Stimulated activated CD4-positive, alpha-beta T cell treated with anti-CD3 and anti-CD28 coated beads, Interleukin-12 subunit alpha, Interleukin-12 subunit beta, amount 100 ng/mL, for 24 hours (primary cell): ENCODE measurements around the gene ALCAM.

Experiments used
- DNase-seq, 2 experiments: peaks; one replicate each; pipeline ENCODE4 v3.0.0-alpha.2; 2020; ENCODE audit warnings: low read depth in 2 of 2

The ALCAM gene

DNA sequence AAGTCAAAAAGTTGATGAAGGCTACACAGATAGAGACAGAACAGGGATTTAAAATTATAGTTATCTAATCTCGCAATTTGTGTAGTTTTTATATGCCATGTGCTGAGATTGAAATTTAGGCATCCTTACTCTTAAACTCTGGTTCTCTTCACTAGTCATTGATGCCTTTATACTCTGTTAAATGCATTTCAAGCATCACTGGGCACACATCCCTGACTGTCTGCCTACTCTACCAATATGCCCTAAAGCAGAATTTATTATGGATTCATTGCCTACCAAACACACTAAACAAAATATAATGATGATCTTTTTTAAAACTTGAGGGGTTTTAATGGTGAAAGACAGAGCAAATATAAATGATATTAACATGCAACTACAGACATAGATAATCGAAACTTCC is 10.3 kb upstream of the ALCAM start:
- no peak for DNase-seq

- no peak for DNase-seq
Observed at GRCh38 chr3:105356988-105357387, 9.7 kb upstream of the ALCAM start.

GRCh38 chr3:105359098-105359762 is 7.5 kb upstream of the ALCAM start:
- DNase-seq = no peak

DNA sequence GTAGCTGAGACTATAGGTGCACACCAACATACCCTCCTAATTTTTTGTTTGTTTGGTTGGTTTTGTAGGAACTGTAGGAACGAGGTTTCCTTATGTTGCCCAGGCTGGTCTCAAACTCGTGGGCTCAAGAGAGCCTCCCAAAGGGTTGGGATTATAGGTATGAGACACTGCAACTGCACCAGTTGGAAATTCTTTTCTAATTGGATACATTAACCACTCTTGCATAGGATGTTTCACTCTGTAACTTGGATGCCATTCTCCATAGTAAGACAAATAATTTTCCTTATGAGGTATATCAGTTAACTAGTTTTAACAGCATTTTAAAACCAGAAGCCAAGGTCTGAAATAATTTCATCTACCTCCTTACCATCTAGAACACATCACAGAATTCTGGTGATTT is 6.7 kb upstream of the ALCAM start:
- no peak for DNase-seq

- no peak for DNase-seq
Observed at GRCh38 chr3:105362021-105362665, 4.6 kb upstream of the ALCAM start.

- no peak for DNase-seq
Observed at GRCh38 chr3:105364128-105364527, 2.6 kb upstream of the ALCAM start.

DNA sequence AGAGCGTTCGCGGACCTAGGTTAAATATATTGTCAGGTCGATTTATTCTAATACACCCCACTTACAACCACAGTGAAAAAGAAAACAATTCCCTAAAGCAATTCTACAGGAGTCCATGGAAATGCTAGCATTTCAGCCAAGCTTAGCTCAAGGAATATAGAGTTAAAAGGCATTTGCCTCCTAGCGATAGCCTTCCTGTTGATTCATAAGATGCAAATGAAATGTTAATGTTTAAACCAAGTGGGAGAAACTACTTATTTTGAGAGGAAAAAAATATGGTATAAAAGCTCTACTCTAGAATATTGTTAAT is 1.7 kb upstream of the ALCAM start:
- DNase-seq = no peak

- DNase-seq = no peak
Observed at GRCh38 chr3:105365391-105366325, 1.1 kb upstream of the ALCAM start.

- peak; percentile 1 to 16 for DNase-seq
Observed at GRCh38 chr3:105367063-105367405, 325 bp downstream of the ALCAM start.

DNA sequence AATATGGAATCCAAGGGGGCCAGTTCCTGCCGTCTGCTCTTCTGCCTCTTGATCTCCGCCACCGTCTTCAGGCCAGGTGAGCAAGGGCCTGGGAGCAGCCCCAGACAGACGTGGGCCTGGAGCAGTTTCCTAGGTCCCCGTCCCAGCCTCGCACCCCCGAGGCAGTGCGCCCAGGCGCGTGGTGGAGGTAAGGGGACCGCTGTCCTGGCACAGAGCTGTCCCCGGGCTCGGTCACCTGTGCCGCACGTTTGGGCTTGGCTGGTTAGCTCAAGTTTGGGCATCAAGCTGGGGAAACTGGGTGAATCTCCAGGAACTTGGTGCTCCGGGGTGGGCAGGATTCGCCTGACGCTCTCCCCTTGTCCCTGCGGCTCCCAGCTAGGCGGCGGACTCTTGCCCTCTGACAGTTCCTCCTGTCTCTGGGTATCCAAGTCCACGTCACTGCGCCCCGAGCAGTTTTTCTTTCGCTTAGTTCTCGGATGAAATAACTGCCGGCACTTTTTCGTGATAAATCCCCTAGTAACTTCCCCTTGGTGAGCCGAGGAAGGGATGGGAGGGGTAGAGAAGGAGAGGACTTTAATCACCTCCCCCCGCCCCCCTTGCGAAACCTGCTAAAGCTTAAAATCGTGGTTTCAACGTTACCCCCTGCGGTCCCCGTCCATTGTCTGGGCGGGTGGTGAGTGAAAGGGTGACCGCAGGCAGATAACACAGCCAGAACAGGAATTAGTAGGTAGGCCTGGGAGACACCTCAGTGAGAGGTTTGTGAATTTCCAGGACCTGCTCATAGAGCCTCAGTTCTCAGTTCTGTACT is 901 bp downstream of the ALCAM start:
- DNase-seq = peak; percentile 33 to 83

GRCh38 chr3:105368566-105369499 is 2.1 kb downstream of the ALCAM start:
- DNase-seq = peak; percentile 40 to 67

DNA sequence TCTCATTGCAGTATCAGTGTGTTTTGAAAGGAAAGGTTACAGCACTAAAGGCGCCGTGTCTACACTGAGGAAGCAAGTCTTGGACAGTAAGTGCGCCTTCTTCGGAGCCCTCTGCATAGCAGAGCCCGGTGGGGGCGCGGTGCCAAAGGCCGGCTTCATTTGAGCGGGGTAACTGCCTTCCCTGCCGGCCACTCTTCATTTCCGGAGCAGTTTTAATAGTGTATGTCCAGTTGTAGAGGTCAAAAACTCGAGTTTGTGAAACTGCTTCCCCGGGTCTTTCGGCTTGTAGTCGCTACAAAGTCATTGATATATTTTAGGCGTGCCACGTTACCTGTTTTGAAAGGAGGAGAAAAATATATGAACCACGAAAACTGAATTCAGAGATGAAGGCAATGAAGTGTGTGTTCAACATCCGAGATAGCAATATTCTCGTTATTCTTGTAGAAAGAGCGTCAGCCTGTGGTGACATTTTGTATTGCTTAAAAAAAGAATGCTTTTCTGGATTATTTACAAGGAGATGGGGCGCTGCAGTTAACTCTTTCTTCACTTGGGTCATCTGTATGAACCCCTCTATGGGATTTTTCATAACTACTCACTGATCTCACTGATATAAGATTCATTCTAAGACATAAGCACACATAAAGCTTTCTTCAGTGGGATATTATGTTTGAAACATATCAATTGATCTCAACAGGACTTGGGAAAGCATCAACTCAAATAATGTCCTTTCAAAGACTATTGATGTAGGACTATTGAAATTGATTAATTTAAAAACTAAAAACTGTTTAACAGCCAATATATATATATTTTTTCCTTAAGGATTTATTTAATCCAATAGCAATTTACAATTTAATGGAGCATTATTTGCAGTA is 3.0 kb downstream of the ALCAM start:
- DNase-seq = peak in 1 of 2 experiments; percentile 2

- no peak for DNase-seq
Observed at GRCh38 chr3:105373383-105373782, 6.7 kb downstream of the ALCAM start.

DNA sequence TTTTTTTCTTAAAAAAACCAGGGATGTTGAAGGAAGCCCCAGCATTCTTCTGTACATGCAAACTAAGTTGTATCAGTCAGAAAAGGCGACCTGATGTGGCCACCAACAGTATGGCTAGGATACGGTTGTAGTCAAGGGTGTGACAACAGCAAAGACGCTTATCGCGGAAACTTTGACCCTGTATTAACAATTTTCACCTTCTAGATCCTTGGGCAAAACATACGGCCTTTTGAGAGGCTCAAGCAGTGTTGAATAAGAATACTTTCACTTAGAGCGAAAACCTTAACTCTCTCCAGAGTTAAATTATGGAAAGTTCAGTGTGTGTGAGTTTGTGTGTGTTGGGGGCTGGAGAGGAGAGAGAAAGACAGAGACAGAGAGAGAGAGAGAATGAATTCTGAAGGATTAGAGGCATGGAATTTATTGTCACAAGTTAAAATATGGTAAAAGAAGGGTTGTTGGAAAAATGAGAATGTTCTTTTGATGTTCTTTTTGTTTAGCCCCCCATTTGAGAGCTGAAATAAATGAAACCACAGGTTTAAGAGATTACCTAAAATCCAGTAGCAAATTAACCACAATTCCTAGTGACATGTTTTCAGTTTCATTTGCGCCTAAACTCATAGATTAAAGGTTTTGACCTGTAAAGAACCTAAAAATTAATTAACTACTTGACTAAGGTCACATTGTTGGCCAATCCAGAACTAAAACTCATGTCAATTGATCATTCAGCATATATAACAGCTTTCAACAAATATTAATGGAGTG is 9.2 kb downstream of the ALCAM start:
- no peak for DNase-seq

- no peak for DNase-seq
Observed at GRCh38 chr3:105377716-105378115, 11.0 kb downstream of the ALCAM start.

DNA sequence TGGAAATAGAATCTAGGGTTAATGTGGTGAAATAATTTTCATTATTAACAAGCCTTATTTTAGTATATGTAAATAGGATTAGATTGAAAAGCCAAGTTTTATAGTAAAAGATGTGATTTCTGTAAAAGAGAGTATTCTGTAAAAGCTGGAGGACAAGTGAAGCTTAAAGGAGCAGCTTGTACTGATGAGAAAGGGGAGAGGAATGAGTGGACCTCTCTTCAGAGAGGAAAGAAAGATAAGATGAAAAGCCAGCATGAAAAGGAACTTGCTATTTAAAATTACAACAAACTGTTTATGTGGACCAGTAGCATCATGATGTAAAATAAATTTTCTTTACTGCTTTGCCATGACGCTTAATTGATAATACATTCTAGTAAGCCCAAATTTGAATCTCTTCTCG is 18.5 kb downstream of the ALCAM start:
- DNase-seq = no peak

DNA sequence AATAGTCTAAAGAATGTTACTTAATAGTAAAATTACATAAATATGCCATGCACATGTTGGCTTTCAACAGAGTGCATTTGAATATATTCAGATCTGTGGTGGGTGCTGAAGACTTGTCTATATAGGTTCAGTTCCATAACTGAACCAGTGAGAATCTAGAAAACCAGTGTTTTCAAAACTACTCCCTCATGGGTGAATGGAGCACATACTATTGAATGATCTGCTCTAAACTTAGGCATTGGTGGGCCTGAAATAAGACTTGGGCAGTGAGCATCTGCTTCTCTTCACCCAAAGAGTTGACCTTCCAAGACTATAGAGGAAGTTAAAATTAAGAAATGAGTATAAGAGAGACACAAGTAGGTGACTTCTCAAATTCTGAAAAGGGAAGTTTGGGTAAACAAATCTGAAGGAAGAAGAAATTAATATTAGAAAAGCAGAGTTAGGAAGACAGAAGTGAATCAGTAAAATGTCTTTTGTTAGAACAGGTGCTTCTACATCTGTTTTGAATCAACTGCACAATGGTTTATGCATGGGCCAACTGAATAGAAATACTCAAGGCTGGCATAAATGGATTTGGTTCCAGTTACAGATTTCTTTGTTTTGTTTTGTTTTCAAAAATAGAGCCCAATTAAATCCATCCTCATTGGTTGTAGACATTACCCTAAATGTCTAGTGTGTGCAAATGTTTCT is 19.3 kb downstream of the ALCAM start:
- no peak for DNase-seq

GRCh38 chr3:105387122-105387751 is 20.5 kb downstream of the ALCAM start:
- no peak for DNase-seq
